Neural cell (in vitro differentiated cells): ENCODE data around the gene PCSK4.

Experiments used
- CTCF ChIP-seq: fragments of 450-650 bp; IDR thresholded peaks from 2 replicates; pipeline ENCODE4 v1.5.1; 2014; ENCODE audit warnings: antibody characterized with exemption, mild to moderate bottlenecking, moderate library complexity; ENCODE audit not compliant: poor library complexity, severe bottlenecking
- EZH2 ChIP-seq: fragments of 200-600, 300-800 bp; shearing (Covaris generic), sonication (generic); IDR thresholded peaks from 2 replicates; pipeline ENCODE4 v1.6.1; 2014; ENCODE audit warnings: antibody characterized with exemption, low read length, borderline replicate concordance, mild to moderate bottlenecking; ENCODE audit not compliant: insufficient read depth, poor library complexity, severe bottlenecking
- POLR2AphosphoS5 ChIP-seq: IDR thresholded peaks from 2 replicates; pipeline ENCODE4 v1.6.1; 2012
- REST ChIP-seq: IDR thresholded peaks from 2 replicates; pipeline ENCODE4 v1.6.1; 2012; ENCODE audit warnings: borderline replicate concordance

- TF ChIP-seq CTCF (no peak), EZH2 (no peak), REST (no peak), POLR2AphosphoS5 (peak; percentile 91)
Observed at GRCh38 chr19:1478934-1479707, 11.0 kb downstream of the PCSK4 start, which contains the start of gene C19orf25.
